ENCODE data around the gene PDE6G.

GRCh38 chr17:81615401-81615930 lies 40.9 kb downstream of the PDE6G start:
- no peak for TF ChIP-seq CTCF (IDR thresholded peaks at IDR 0.05)
- no peak for TF ChIP-seq SIN3A (IDR thresholded peaks at IDR 0.05; ENCODE audit: borderline replicate concordance, insufficient read depth, low read depth, low read length)
- TF ChIP-seq REST (IDR thresholded peaks at IDR 0.05; ENCODE audit: insufficient read depth in 1 of 2, low read depth in 2 of 2, low read length in 1 of 2): no peak
